GM21576 (cell line): ENCODE measurements around the gene BCL2.

Experiments
- ATAC-seq: cut with Tn5 transposase; IDR thresholded peaks from one replicate; pipeline ENCODE4 v1.9.1; 2021; ENCODE audit warnings: mild to moderate bottlenecking, moderate library complexity; ENCODE audit not compliant: unreplicated experiment

The BCL2 gene

DNA sequence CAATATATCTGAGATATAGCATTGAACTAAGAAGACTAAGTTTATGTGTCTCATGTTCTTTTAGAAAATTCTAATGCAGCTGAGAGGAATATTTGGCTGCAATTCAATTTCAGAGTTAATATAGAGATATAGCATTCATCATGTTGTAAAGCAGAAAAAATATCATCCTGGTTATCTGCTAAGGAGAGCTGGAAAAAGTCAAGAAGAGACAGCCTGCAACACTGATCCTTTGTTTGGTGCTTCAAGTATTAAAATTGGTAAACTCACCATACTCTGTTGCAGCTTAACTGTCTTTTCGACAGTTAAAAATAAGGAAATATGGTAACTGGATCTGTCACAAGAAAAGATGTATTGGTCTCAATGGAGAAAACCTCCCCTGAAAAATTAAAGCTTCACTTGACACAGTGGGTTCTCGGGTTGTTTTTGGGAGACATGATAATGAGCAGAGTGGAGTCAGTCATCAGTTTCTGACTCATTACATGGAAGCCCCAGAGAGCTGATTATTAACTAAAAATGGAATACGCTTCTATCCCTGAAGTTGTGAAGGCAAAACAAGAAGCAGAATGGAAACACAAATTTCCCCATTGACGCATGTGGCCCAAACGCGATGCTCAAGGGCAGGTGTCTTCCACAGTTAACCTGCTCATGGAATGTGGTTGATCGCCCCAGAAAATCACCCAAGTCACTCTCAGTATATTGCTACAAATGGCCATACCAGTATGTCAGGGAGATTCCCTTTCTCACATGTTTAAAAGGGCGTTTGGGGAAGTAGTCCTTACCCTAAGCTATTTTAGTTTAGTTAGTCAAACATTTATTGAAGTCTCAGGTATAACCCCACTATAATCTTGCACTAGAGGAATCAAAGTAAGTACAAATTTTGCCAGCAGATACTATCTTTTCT lies 8.2 kb downstream of the BCL2 start:
- peak; percentile 68 for ATAC-seq

GRCh38 chr18:63309422-63309821 lies 10.1 kb downstream of the BCL2 start:
- no peak for ATAC-seq

DNA sequence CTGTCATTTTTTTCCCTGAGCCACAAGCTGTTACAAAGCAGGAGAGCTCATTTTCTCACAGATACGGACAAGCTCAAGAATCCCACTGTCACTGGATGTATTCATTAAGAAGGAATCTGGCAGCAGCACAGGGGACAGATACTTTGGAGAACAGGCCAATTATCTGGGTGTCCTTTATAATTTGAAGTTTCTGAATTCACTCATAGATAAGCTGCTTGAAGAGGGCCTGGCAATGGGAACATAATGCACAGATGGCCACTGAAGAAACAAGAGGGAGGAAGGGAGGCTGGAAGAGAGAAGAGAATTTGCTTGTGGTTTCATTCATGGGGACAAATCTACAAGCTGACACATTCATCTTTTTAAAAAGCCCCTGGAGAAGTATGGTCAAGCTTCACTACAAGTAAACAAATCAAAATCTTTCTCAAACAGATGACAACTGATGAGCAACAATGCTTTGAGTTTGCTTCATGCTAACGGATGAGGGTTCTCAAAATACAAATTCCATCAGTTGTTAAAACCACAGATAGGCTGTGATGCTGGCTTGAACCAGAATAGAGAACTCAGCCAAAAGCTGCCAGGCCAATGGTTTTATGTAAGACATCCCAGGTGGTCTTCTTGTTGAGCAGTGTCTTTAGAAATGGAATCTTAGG lies 11.9 kb downstream of the BCL2 start:
- ATAC-seq = no peak

DNA sequence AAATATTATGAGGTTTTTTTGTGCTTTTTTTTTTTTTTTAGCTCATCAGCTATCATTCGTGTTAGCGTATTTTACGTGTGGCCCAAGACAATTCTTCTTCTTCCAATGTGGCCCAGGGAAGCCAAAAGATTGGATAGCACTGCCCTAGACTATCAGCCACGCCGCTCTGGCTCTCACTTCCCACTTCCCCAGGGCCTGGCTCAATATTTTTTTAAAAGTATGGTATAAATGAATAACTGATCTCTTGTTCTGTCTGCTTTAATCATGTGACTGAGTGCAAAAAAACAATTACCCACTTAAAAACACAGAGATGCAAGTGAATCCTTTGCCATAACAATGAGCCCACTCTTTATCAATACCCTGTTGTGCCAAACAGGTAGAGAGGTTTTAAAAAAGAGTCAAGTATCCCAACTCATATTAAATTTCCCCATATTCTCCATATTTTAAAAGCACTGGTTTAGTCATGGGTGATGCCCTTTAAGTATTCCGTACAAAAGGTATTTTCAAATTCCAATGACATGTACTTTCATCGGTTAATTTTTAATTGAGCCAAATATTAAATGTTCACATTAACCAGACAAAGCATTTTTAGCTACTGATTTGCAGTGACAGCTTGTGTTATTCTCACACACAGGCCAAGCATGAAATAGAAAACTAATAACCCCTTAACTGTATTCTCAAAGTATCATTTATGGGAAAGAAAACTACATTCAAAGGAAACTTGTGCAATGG lies 12.6 kb downstream of the BCL2 start:
- no peak for ATAC-seq

DNA sequence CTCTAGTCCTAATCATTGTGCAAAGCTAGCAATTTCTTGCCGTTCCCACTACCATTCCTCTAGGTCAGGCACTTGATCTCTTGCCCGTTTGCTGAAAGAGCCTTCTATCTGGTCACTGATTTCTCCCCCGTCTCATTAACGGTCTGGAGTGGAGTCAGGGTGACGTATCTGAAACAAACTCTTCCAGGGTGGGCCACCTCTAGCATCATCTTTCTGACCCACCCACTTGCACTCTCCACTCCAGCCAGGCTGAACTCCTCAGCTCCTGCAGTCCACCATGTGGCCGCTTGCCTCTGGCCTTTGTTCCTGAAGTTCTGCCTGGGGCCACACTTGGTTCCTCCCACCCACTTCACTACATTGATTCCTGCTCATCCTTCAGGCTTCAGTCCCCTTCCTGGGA lies 13.3 kb downstream of the BCL2 start:
- no peak for ATAC-seq

- no peak for ATAC-seq
Observed at GRCh38 chr18:63303547-63303946, 16.0 kb downstream of the BCL2 start.

DNA sequence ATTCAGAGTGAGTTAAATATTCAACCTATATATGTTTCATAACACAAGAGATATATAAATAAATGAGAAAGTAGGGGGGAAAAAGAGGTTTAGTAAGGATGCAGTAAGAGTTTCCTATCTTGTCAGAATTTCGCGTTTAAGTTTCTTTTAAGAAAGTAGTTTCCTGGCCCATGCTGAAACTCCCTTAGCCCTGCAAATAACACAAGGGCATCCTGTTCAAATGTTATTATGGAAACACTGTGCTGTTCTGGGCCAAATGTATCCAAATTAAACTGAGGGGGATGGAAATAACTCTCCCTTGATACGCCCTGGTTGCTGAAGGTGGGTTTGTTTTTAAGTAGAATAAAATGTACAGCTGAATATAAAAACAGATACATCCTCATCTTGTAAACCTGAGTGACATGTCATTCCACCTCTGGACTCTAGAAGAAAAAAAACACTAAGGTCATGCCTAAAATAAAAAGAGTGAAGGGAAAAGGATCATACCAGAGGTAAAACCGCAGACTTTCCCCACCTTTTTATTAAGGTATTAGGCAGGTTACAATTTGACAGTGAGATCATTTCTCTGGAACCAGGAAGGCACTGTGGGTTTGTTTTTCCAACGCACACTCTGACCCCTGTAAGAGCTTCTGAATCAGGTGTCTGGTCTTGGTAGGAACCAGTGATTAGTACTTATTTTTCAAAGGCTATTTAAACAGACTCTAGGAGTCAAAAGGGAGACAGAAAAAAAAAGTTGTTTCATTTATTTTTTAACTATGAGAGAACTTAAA lies 16.7 kb downstream of the BCL2 start:
- ATAC-seq = no peak

GRCh38 chr18:63302220-63302619 lies 17.3 kb downstream of the BCL2 start:
- no peak for ATAC-seq

DNA sequence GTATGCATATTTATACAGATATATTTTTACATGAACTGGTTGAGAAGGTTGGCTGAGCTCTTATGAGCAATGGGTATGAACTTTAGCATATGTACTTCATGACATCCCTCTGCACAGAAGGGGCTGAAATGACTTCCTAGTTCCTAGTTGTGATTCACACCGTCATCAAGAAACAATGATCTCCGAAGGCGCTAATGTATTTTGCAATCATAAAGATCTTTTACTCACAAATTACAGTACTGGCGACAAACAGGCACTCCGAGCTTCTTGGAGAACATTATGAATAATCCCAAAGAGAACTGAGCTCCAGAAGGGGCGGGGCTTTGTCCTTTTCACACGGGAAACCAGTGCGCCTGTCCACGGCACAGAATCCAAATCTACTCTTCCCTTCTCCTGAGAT lies 18.1 kb downstream of the BCL2 start:
- ATAC-seq = no peak

DNA sequence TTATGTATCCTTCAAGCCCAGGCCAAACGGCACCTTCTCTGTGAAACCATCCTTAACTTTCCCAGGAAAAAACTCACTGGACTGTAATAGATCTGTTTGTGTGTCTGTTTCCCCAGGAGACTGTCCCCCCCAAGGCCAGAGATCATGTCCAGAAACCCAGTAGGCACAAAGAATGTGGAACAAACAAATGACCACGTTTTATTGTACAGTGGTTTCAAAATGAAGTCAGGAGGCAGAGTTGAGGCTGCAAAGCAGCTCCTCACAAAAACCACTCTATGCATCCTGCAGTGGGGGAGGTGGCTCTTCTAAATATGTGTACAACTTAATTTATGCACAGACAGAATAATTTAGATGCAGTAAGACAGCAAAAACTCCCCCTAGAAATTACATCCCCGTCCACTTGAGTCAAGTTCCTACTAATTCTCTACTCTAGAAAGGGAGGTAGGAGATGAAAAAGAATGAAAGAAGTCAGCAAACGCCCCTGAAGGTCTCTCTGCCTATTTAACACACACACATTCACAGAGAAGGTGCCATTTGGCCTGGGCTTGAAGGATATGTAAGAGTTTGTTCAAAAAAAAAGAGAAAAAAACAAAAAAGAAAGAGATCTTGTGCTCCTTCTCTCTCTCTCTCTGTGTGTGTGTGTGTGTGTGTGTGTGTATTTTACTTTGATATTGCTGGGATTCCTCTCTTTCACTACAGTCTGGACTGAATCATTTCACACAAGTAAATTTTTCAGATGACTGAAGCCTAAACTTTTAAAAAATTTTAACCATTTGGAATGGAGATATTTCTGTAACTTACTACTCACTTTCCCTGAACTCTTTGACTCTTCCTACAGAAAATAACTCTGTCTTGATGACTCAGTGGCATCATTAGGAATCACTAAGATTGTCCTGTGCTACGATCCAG lies 19.5 kb downstream of the BCL2 start:
- peak; percentile 61 for ATAC-seq

- ATAC-seq = no peak
Observed at GRCh38 chr18:63298400-63299365, 20.9 kb downstream of the BCL2 start.

- no peak for ATAC-seq
Observed at GRCh38 chr18:63297687-63298399, 21.7 kb downstream of the BCL2 start.

DNA sequence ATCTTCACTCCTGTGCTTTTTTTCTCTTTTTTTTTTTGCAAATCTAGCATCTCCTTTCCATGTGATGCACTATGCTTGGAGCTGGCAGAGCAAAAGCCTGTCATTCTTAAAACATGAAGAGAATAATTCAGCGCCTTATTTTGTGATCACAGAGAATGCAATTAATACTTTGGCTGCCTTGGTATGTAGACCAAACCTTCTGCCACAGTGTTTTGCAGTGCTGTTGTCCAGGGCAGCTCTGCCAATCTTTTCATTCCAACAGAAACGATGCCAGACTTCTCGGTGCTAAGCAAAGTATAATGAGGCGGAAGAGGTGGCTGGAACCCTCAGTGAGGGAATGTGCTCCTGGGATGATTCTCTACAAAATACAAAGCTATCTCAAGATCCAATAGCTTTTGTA lies 25.6 kb downstream of the BCL2 start:
- no peak for ATAC-seq

GRCh38 chr18:63292831-63293683 lies 26.5 kb downstream of the BCL2 start:
- ATAC-seq = peak; percentile 65

- ATAC-seq = no peak
Observed at GRCh38 chr18:63291278-63291677, 28.3 kb downstream of the BCL2 start.

DNA sequence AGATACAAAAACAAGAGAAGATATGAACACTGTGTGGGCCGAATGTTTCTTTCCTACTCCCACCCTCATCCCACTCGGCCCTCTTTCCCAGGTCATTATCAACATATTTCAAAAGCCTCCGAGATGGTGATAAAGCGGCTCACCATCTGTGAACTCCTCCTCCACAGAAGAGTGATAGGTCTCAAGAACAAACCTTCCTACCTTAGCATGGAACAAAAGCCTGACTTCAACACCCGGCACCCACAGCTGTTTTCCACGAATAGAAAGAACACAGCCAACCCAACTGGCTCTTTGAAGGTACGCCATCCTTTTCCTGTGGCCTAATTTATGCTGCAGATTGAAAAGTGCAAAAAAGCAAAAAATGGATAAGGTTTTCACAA lies 28.8 kb downstream of the BCL2 start:
- no peak for ATAC-seq

GRCh38 chr18:63290166-63290820 lies 29.3 kb downstream of the BCL2 start:
- no peak for ATAC-seq
